Lung (tissue), 12 donors: ENCODE measurements around the gene AFAP1L1. TPM values are rescaled to one million over a fixed set of nuclear protein-coding genes. Genes with fewer than 3 reads are reported as not detected.

ENCODE experiments used
- ATAC-seq: fragments of 200-7000 bp; cut with Tn5 transposase; one replicate; pipeline ENCODE4 v1.9.1; 2020; ENCODE audit warnings: moderate number of reproducible peaks; ENCODE audit not compliant: insufficient read depth, low FRiP score
- DNase-seq, 3 donors: peaks; one replicate each; pipeline ENCODE4 v3.0.0-alpha.2; 2013 to 2017
- H3K27ac ChIP-seq, 2 donors: one replicate each; pipeline ENCODE4 v1.5.1; 2013; ENCODE audit warnings: mild to moderate bottlenecking in 2 of 2, moderate library complexity in 2 of 2, control low read depth in 1 of 2, inconsistent platforms in 1 of 2, low read depth in 1 of 2, low read length in 1 of 2
- H3K27me3 ChIP-seq, 3 donors: one replicate each; pipeline ENCODE4 v1.5.1; 2013; ENCODE audit warnings: low read length in 2 of 3; ENCODE audit not compliant: control insufficient read depth in 3 of 3, insufficient read depth in 3 of 3
- H3K36me3 ChIP-seq, 4 donors: one replicate each; pipeline ENCODE4 v1.5.1; 2013; ENCODE audit warnings: low read length in 4 of 4, mild to moderate bottlenecking in 1 of 4, moderate library complexity in 1 of 4; ENCODE audit not compliant: control insufficient read depth in 4 of 4, insufficient read depth in 4 of 4
- H3K4me1 ChIP-seq, 5 donors: one replicate each; pipeline ENCODE4 v1.5.1; 2013; ENCODE audit warnings: low read length in 5 of 5, mild to moderate bottlenecking in 2 of 5, moderate library complexity in 1 of 5; ENCODE audit not compliant: control insufficient read depth in 5 of 5, insufficient read depth in 5 of 5
- H3K4me3 ChIP-seq: one replicate; pipeline ENCODE4 v1.5.1; 2013; ENCODE audit warnings: mild to moderate bottlenecking, control low read depth, moderate library complexity
- H3K9ac ChIP-seq, 2 donors: one replicate each; pipeline ENCODE4 v1.5.1; 2013; ENCODE audit warnings: low read length in 2 of 2, control low read depth in 1 of 2; ENCODE audit not compliant: insufficient read depth in 1 of 2
- H3K9me3 ChIP-seq, 4 donors: one replicate each; pipeline ENCODE4 v1.5.1; 2013; ENCODE audit warnings: low read length in 3 of 4, mild to moderate bottlenecking in 1 of 4, moderate library complexity in 1 of 4; ENCODE audit not compliant: control insufficient read depth in 4 of 4, insufficient read depth in 3 of 4
- WGBS, 2 donors: extraction: QIAGEN DNeasy Blood & Tissue Kit; methylation state at CpG; one replicate each; pipeline ENCODE4 v1.1.7; 2013; 5-methylcytosine and 5-hydroxymethylcytosine counted together
- polyA plus RNA-seq, 2 donors: library from polyadenylated mRNA; stranded (reverse); fragments of 200-250 nt; gene quantifications; one replicate each; pipeline ENCODE4 v1.2.1, GENCODE V29; 2013
- total RNA-seq, 2 donors: library from RNA; depleted of rRNA in 1 of 2; stranded (reverse); fragments of >200 nt in 1 of 2; gene quantifications; one replicate each; pipeline ENCODE4 v1.2.1, GENCODE V29; 2014 to 2021
- TF ChIP-seq, protein P1 (sequence below): IDR thresholded peaks from 2 replicates; pipeline ENCODE4 v1.5.1; 2012; ENCODE audit warnings: mild to moderate bottlenecking; ENCODE audit errors: control extremely low read depth, extremely low read depth
- donor health status: control.
- donor health status: control.
- donor health status: Bipolar disorder and iron deficiency.
- donor health status: healthy.
- donor health status: DM: yes; HTN: yes; CAD: no.

Gene AFAP1L1
- total and polyA plus RNA-seq, 4 donors: 9.8 to 40.6 (median 18.1) TPM

- Histone ChIP-seq H3K36me3 (peaks cover 0 to 9% (median 1%) of the 10 kb centered on the region in 4 donors), H3K4me3 (no peak overlapping the region), H3K27me3 (no peaks in the 10 kb centered on the region), H3K27ac (peak overlapping the region in 1 of 2 donors; percentile 62), H3K4me1 (peaks cover 0 to 18% (median 0%) of the 10 kb centered on the region in 5 donors), H3K9me3 (no peaks in the 10 kb centered on the region), H3K9ac (no peak overlapping the region)
- DNase-seq (peak; percentile 64 to 74 (median 67)), ATAC-seq (no peak)
- WGBS, 2 donors: 50 to 57% methylated on average over 10 of the region's 10 CpGs
- TF ChIP-seq, protein P1, sequence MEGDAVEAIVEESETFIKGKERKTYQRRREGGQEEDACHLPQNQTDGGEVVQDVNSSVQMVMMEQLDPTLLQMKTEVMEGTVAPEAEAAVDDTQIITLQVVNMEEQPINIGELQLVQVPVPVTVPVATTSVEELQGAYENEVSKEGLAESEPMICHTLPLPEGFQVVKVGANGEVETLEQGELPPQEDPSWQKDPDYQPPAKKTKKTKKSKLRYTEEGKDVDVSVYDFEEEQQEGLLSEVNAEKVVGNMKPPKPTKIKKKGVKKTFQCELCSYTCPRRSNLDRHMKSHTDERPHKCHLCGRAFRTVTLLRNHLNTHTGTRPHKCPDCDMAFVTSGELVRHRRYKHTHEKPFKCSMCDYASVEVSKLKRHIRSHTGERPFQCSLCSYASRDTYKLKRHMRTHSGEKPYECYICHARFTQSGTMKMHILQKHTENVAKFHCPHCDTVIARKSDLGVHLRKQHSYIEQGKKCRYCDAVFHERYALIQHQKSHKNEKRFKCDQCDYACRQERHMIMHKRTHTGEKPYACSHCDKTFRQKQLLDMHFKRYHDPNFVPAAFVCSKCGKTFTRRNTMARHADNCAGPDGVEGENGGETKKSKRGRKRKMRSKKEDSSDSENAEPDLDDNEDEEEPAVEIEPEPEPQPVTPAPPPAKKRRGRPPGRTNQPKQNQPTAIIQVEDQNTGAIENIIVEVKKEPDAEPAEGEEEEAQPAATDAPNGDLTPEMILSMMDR: no peak
Measured at GRCh38 chr5:149310947-149311658, 39.4 kb downstream of the AFAP1L1 start.

- Histone ChIP-seq H3K9me3 (no peaks in the 10 kb centered on the region), H3K9ac (no peak overlapping the region), H3K4me1 (peaks cover 0 to 15% (median 0%) of the 10 kb centered on the region in 5 donors), H3K4me3 (no peak overlapping the region), H3K27me3 (no peaks in the 10 kb centered on the region), H3K36me3 (peaks cover 0 to 9% (median 1%) of the 10 kb centered on the region in 4 donors), H3K27ac (no peak overlapping the region)
- 77 to 80% methylated on average over 6 of the region's 6 CpGs for WGBS, 2 donors
- DNase-seq: no peak
- ATAC-seq: no peak
- TF ChIP-seq, protein P1: no peak
Measured at GRCh38 chr5:149313151-149313841, 41.6 kb downstream of the AFAP1L1 start.

DNA sequence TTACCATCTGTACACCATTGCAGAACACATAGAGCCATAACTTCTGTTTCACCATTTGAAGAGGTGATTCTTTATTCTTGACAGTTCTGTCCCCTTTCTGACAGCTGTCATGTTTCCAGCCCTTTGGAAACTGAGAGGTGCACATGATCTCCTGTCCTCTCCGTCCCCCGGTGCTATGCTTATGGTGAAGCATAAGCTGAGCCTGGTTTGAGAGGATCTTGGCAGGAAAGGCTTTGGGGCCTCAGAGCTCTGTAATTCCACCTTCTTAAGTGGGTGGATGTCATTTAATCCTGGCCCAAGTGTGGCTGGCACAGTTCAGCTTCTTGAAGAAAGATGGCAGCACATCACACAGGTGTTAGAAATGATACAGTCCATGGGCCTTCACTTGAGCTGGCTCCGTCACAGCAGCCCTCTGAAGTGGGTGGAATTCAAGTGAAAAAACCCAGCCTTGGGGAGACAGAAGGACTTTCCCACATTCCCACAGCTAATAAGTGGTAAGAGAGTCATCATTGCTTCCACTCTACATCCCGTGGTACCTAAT, 43.0 kb downstream of the AFAP1L1 start:
- Histone ChIP-seq H3K4me3 (no peak overlapping the region), H3K9ac (no peak overlapping the region), H3K27ac (no peak overlapping the region), H3K4me1 (peaks cover 0 to 16% (median 0%) of the 10 kb centered on the region in 5 donors), H3K9me3 (no peaks in the 10 kb centered on the region), H3K27me3 (no peaks in the 10 kb centered on the region), H3K36me3 (peaks cover 0 to 14% (median 1%) of the 10 kb centered on the region in 4 donors)
- DNase-seq (no peak), ATAC-seq (no peak)
- WGBS, 2 donors: 86 to 92% methylated on average over 4 of the region's 4 CpGs
- TF ChIP-seq, protein P1: no peak
